Activated naive CD8-positive, alpha-beta T cell treated with anti-CD3 and anti-CD28 coated beads, Interleukin-2, amount 50 U/mL, for 24 hours (primary cell): Measurements from ENCODE around the gene PTTG2.
A peak's percentile ranks its signal among the peaks of the same experiment; 100 is the strongest.

ENCODE experiments used
- ATAC-seq: fragments of 150-1000 bp; cut with Tn5 transposase; one replicate; pipeline ENCODE4 v1.10.0; 2021
- DNase-seq: peaks from one replicate; pipeline ENCODE4 v3.0.0; 2021
- H3K27ac Mint-ChIP-seq: one replicate; pipeline ENCODE4 v1.8.0; 2021; ENCODE audit warnings: mild to moderate bottlenecking, mixed read lengths
- H3K27me3 Mint-ChIP-seq: one replicate; pipeline ENCODE4 v1.8.0; 2021; ENCODE audit warnings: mixed read lengths
- H3K36me3 Mint-ChIP-seq: one replicate; pipeline ENCODE4 v1.8.0; 2021; ENCODE audit warnings: low read depth, mixed read lengths
- H3K4me1 Mint-ChIP-seq: one replicate; pipeline ENCODE4 v1.8.0; 2021; ENCODE audit warnings: mixed read lengths
- H3K4me3 Mint-ChIP-seq: one replicate; pipeline ENCODE4 v1.8.0; 2021; ENCODE audit warnings: mild to moderate bottlenecking, moderate library complexity, mixed read lengths
- H3K9me3 Mint-ChIP-seq: one replicate; pipeline ENCODE4 v1.8.0; 2021; ENCODE audit warnings: mixed read lengths

Gene PTTG2

GRCh38 chr4:37988670-37989069 is 28.5 kb downstream of the PTTG2 start:
- Mint-ChIP-seq H3K27ac (no peak overlapping the region), H3K27me3 (no peaks in the 10 kb centered on the region), H3K4me1 (peaks cover 24% of the 10 kb centered on the region), H3K4me3 (no peak overlapping the region), H3K36me3 (peaks cover 12% of the 10 kb centered on the region), H3K9me3 (no peaks in the 10 kb centered on the region)
- ATAC-seq, result no peak
- no peak for DNase-seq

- ATAC-seq (no peak), DNase-seq (no peak)
- Mint-ChIP-seq H3K4me3 (no peak overlapping the region), H3K9me3 (no peaks in the 10 kb centered on the region), H3K4me1 (peaks cover 24% of the 10 kb centered on the region), H3K27me3 (no peaks in the 10 kb centered on the region), H3K36me3 (peaks cover 10% of the 10 kb centered on the region), H3K27ac (no peak overlapping the region)
Measured at GRCh38 chr4:37989398-37990260, 29.4 kb downstream of the PTTG2 start.

DNA sequence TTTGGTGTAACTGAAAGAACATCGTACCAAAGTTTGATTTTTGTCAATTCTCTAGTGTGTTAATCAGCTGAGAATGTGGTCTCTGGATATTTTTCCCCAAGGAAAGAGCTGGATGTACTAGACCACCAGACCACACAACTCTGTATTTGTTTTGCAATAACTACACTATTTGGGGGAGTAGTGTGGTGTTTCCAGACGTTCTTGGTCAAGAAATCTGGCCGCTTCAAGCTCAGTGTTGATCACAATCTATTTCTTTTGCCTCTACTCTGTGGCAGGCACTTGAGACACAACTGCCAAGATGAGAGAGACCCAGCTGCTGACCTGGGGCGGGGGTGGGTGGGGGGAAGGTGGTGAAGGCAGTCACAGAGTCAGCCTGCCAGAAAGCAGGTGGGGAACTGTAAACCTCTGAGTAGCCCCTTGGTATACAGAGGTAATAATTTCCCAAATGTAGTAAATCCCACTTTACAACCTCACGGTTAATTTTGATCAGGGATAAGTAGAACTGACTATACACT is 30.6 kb downstream of the PTTG2 start:
- no peak overlapping the region for H3K4me3 Mint-ChIP-seq
- H3K27ac Mint-ChIP-seq, result no peak overlapping the region
- no peaks in the 10 kb centered on the region for H3K27me3 Mint-ChIP-seq
- no peak for DNase-seq
- peaks cover 10% of the 10 kb centered on the region for H3K36me3 Mint-ChIP-seq
- H3K4me1 Mint-ChIP-seq, result peaks cover 32% of the 10 kb centered on the region
- ATAC-seq, result no peak
- H3K9me3 Mint-ChIP-seq, result no peaks in the 10 kb centered on the region

- no peak overlapping the region for H3K27ac Mint-ChIP-seq
Measured at GRCh38 chr4:37991623-37992410, 31.6 kb downstream of the PTTG2 start.

GRCh38 chr4:37993806-37994205 is 33.6 kb downstream of the PTTG2 start:
- H3K4me1 Mint-ChIP-seq, result peaks cover 46% of the 10 kb centered on the region
- no peaks in the 10 kb centered on the region for H3K27me3 Mint-ChIP-seq
- H3K4me3 Mint-ChIP-seq, result no peak overlapping the region
- DNase-seq (no peak), ATAC-seq (no peak)
- no peaks in the 10 kb centered on the region for H3K9me3 Mint-ChIP-seq
- H3K27ac Mint-ChIP-seq, result no peak overlapping the region
- H3K36me3 Mint-ChIP-seq, result no peaks in the 10 kb centered on the region

More at GRCh38 chr4:37991623-37992410, 31.6 kb downstream of the PTTG2 start:
- ATAC-seq (no peak), DNase-seq (no peak)
- no peak overlapping the region for H3K4me3 Mint-ChIP-seq
- H3K4me1 Mint-ChIP-seq, result peaks cover 36% of the 10 kb centered on the region
- no peaks in the 10 kb centered on the region for H3K9me3 Mint-ChIP-seq
- H3K36me3 Mint-ChIP-seq, result peaks cover 10% of the 10 kb centered on the region
- H3K27me3 Mint-ChIP-seq, result no peaks in the 10 kb centered on the region

- Mint-ChIP-seq H3K27ac (peak overlapping the region; percentile 4), H3K27me3 (no peaks in the 10 kb centered on the region), H3K36me3 (no peaks in the 10 kb centered on the region), H3K4me1 (peaks cover 50% of the 10 kb centered on the region), H3K4me3 (no peak overlapping the region), H3K9me3 (no peaks in the 10 kb centered on the region)
- DNase-seq, result no peak
- no peak for ATAC-seq
Measured at GRCh38 chr4:37994569-37994968, 34.4 kb downstream of the PTTG2 start.

DNA sequence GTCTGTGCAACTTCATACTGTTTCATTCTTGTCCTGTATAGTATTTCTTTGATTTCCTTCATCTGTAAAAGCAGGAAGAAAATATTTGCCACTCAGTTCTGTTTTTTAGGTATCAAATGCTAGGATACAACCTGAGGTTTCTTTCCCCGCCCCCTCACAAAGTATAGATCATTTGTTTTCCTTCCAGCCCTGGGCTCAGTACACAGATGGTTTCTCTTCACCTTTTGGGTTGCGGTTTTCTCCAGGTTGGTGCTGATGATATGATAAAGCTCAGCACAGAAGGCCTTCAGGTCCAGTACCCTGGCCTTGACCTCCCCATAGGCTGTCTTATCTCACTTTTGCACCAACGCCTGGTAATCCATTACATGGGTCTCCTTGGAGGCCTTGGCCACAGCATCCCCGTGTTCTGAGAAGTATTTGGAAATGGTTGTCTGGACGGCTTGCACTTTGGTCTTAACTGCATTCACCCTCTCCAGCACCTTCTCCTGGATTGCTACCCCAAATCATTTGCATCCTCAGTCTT is 35.2 kb downstream of the PTTG2 start:
- no peaks in the 10 kb centered on the region for H3K9me3 Mint-ChIP-seq
- H3K27me3 Mint-ChIP-seq, result no peaks in the 10 kb centered on the region
- H3K4me3 Mint-ChIP-seq, result no peak overlapping the region
- H3K4me1 Mint-ChIP-seq, result peaks cover 53% of the 10 kb centered on the region
- no peak overlapping the region for H3K27ac Mint-ChIP-seq
- DNase-seq (no peak), ATAC-seq (no peak)
- no peaks in the 10 kb centered on the region for H3K36me3 Mint-ChIP-seq

- Mint-ChIP-seq H3K27me3 (no peaks in the 10 kb centered on the region), H3K4me1 (peaks cover 53% of the 10 kb centered on the region), H3K36me3 (no peaks in the 10 kb centered on the region), H3K4me3 (no peak overlapping the region), H3K9me3 (no peaks in the 10 kb centered on the region), H3K27ac (no peak overlapping the region)
- DNase-seq (no peak), ATAC-seq (no peak)
Measured at GRCh38 chr4:37995981-37996775, 36.0 kb downstream of the PTTG2 start.

- Mint-ChIP-seq H3K4me1 (peaks cover 59% of the 10 kb centered on the region), H3K4me3 (no peak overlapping the region)
- DNase-seq, result no peak
Measured at GRCh38 chr4:37998226-37998625, 38.0 kb downstream of the PTTG2 start.

DNA sequence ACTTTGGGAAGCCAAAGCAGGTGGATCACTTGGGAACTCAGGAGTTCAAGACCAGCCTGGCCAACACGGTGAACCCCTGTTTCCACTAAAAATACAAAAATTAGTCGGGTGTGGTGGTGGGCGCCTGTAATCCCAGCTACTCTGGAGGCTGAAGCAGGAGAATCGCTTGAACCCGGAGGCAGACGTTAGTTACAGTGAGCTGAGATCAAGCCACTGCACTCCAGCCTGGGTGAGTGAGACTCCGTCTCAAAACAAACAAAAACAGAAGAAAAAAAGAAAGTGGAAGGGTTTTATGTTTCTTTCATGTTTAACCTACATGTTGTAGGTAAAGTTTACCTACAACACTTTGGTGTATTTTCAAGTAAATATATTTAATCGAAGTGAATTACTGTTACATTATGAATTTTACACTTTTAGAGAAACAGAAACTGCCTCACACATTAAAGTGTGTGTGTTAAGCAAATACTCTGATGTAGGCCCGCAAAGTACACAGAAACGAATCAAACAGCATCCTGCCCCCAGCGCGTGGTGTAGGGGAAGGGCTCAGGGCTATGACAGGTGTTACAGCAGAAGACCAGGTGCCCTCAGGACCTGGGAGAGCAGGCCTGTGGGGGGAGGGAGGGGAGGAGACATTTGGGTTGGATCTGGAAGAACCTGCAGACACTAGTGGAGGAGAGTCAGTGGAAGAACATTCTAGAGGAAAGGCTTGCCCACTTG is 39.0 kb downstream of the PTTG2 start:
- Mint-ChIP-seq H3K9me3 (no peaks in the 10 kb centered on the region), H3K36me3 (no peaks in the 10 kb centered on the region), H3K4me1 (peaks cover 63% of the 10 kb centered on the region), H3K27ac (no peak overlapping the region), H3K27me3 (no peaks in the 10 kb centered on the region), H3K4me3 (no peak overlapping the region)
- DNase-seq (no peak), ATAC-seq (no peak)

More at GRCh38 chr4:37998226-37998625, 38.0 kb downstream of the PTTG2 start:
- Mint-ChIP-seq H3K36me3 (no peaks in the 10 kb centered on the region), H3K27me3 (no peaks in the 10 kb centered on the region), H3K9me3 (no peaks in the 10 kb centered on the region), H3K27ac (no peak overlapping the region)
- ATAC-seq, result no peak

- H3K36me3 Mint-ChIP-seq, result no peaks in the 10 kb centered on the region
- no peaks in the 10 kb centered on the region for H3K27me3 Mint-ChIP-seq
- H3K4me3 Mint-ChIP-seq, result no peak overlapping the region
- H3K4me1 Mint-ChIP-seq, result peaks cover 63% of the 10 kb centered on the region
- H3K9me3 Mint-ChIP-seq, result no peaks in the 10 kb centered on the region
- DNase-seq (no peak), ATAC-seq (no peak)
- no peak overlapping the region for H3K27ac Mint-ChIP-seq
Measured at GRCh38 chr4:37999965-38000364, 39.8 kb downstream of the PTTG2 start.

- Mint-ChIP-seq H3K9me3 (no peaks in the 10 kb centered on the region), H3K27ac (no peak overlapping the region), H3K36me3 (no peaks in the 10 kb centered on the region), H3K4me3 (no peak overlapping the region), H3K4me1 (peaks cover 60% of the 10 kb centered on the region), H3K27me3 (no peaks in the 10 kb centered on the region)
- DNase-seq, result no peak
- no peak for ATAC-seq
Measured at GRCh38 chr4:38001927-38002326, 41.7 kb downstream of the PTTG2 start.

DNA sequence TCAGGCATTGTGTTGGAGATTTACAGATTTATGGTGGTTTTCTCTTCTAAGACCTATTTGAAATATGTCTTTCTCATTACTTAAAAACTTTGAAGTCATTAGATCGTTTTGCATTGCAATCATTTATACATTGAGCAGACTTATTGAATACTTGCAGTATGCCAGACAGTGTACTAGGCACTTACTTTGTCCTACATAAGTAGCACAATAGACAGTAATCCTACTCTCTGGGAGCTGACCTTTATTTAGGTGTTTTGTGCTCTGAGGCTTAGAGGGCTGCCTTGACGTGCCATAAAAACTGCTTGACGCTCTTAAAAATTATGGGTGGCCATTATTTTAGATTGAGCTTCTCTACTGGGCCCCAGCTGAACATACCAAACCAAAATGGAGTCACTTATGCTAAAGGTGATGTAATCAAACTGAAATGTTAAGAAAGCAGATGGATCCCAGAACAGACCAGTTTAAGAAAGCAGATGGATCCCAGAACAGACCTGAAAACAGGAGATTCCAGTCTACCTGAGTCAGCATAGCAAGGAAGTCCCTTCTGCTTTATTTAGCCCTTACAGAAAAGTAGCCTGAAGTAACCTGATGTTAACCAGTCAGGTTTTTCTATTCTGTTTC is 42.4 kb downstream of the PTTG2 start:
- no peak for DNase-seq
- H3K36me3 Mint-ChIP-seq, result no peaks in the 10 kb centered on the region

More for the DNA sequence above, 42.4 kb downstream of the PTTG2 start:
- peaks cover 59% of the 10 kb centered on the region for H3K4me1 Mint-ChIP-seq
- no peak overlapping the region for H3K27ac Mint-ChIP-seq
- no peak for ATAC-seq
- no peaks in the 10 kb centered on the region for H3K9me3 Mint-ChIP-seq
- H3K4me3 Mint-ChIP-seq, result no peak overlapping the region
- no peaks in the 10 kb centered on the region for H3K27me3 Mint-ChIP-seq
